Mesenteric fat pad (tissue), 1 donor: Measurements from ENCODE around the gene GP1BB. TPM values are rescaled to one million over a fixed set of nuclear protein-coding genes. Genes with fewer than 3 reads are reported as not detected.

Source experiments
- DNase-seq: peaks from one replicate; pipeline ENCODE4 v3.0.0-alpha.2; 2020; ENCODE audit warnings: low spot score
- total RNA-seq: library from RNA; stranded (reverse); fragmentation: NEBNext Ultra II Directional; extraction: Animal tissue kit (Norgen Biotek cat#: 25700); gene quantifications from one replicate; pipeline ENCODE4 v1.2.1, GENCODE V29; 2021
- donor health status: DM: yes; HTN: yes; CAD: no.

Gene GP1BB
- total RNA-seq, 1 donor from 2014 or later: 1.8 TPM

DNA sequence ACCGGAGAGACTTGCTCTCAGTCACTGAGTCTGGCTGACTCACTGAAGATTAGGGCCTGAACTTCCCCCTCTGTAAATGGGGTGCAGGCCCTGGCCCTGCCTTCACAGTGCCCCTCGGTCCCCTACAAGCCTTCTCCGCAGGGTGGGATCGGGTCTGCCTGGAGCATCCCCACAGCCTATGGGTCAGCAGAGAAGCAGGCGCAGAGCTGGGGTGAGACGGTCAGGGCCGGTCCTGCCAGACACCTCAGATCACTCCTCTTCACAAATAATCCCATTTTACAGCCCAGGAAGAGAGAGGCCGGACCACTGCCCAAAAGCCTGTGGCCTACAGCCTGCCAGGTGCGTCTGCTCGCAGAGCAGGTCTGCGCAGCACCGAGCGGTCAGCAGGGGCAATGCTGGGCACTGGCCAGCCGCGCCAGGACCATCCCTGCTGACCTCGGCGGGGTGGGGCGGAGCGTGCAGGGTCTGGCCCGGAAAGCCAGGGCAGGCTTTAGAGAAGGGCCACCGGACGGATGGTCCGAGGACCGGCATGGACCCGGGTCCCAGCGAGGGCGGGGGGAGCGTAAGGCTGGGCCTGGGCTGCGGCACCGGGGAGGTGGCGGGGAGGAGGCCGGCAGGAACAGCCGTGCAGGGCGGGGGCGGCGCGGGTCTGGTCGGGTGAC lies 9.6 kb upstream of the GP1BB start:
- no peak for DNase-seq

DNA sequence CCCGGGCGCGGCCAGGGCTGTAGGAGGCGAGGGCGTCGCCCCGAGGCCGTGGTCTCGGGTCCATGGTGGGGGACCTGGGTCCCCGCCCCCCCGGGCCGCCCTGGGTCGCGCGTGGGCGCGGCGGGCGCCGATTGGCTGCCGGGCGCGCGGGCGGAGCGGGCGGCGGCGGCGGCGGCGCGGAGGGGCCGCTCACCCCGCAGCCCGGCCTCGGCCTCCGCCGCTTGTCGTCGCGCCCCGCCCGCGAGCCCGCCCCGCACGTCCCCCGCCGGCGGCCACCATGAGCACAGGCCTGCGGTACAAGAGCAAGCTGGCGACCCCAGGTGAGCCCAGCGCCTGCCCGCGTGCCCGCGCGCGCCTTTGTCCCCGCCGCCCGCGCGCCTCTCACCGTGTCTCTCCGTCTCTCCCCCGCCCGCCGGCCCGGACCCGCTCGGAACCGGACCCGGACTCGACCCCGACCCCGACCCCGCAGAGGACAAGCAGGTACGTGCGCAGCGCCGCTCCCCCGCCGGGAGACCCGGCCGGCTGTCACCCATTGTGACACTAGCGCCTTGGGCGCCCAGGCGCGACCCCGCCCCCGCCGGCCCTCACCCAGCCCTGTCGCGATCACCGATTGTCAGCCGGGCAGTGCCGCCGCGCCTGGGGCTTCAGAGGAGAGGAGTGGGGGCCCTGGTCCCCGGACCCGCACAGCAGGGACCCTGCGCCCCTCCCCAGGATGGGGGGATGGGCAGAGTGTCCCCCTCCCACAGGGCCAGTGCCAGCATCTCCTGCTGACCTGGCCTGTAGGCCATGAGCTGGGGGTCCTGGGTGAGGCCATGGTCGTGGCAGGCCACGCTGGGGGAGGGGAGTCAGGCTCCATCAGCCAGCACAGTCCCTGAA lies 8.8 kb upstream of the GP1BB start, which contains the start of gene SEPTIN5:
Gene SEPTIN5, plus strand, starts transcription at position 192 of the 876 bp plus-strand sequence. Its CDS starts 86 bp downstream, at position 278.
- no peak for DNase-seq

DNA sequence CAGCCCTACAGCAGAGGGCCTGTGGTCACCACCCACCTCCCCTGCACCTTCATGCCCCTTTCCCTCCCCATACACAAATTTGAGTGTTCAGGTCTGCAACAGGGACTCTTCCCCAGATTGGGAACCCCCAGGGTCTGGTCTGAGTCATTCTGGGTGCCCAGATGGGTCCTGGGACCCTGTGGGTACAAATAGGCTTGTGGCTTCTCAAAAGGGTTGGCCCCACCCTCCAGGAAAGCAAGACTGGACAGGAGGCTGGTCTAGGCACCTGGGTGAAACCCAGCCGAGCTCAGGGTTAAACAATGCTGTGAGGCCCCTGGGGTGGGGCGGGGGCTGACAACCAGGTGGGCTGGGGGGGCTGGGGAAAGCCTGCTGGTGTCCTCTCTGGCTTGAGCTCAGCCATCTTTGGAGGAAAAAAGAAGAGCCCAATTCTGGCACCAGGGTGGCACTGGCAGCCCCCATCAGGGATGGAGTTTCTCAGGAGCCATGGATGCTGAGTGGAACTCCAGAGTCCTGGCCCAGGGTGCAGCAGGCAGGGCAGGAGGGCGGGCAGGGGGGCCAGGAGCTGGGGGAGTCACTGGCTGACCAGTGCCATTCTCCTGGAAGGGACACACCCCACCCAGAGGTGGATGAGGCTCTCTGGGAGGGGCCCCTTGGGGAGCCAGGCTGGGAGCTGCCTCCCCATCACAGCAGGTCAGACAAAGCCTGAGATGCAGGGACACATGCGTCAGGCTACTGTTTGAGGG lies 8.0 kb upstream of the GP1BB start:
- no peak for DNase-seq

DNA sequence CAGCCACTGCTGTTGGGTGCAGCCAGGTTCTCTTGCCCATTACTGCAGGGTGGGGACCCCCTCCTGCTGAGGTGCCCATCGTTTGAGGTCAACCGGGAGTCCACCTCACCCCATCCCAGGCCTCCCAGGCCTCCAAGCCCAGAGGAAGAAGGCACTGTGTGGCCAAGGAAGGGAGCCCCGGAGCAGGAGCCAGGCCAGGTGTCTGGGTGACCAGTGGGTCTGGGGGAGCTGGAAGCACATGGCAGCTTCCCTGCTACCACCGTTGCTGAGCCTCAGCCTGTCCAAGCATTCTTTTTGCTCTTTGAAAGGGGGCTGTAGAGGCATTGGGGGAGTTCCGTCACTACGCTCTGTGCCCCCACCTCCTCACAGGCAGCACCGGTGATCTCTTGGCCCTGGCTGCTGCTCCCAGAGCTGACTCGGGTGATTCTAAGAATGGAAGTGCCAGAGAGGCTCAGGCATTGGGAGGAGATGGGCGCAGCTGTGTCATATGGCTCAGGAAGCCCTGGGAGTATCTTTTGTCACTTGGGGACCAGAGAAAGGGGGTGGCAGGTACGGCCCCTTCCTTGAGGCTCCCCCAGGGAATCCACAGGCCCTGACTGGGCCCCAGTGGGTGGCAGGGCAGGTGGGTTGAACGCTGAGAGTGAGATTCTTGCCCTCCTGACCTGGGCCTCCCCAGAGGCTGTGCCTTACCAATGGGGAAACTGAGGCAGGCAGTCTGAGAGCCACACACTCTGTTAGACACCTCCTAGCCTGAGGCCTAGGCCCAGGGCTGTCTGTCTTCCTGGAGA lies 7.1 kb upstream of the GP1BB start:
- DNase-seq: no peak

DNA sequence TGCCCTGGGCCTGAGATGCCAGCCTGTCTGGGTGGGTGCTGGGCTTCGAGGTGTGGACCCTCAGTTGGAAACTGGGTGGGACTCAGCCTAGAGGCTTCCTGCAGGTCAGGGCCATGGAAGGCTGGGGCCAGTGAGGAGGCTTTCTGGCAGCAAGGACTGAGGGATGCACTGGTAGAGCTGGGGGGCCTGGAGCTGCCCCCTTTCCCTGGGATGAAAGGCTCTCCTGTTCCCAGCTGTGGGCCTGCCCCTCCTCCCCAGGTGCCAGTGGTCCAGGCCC lies 6.6 kb upstream of the GP1BB start:
- no peak for DNase-seq

DNA sequence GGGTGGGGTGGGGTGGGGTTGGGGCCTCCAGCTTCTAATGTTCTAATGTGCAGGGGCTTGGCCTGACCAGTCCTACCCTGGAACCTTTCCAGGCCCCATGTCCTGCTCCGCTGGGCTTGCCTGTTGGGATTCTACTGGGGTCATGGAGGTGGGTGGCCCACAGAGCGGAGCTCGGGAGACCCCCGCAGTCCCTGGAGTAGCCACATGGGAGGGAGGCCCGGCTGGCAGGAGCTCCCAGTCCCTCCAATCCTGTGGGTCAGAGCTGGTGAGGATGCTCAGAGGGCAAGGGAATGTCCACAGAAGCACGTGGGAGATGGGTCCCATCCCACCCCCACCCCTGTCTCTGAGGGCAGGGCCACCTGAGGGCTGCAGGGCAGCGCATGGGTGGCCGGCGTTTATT lies 6.2 kb upstream of the GP1BB start:
- DNase-seq: no peak

DNA sequence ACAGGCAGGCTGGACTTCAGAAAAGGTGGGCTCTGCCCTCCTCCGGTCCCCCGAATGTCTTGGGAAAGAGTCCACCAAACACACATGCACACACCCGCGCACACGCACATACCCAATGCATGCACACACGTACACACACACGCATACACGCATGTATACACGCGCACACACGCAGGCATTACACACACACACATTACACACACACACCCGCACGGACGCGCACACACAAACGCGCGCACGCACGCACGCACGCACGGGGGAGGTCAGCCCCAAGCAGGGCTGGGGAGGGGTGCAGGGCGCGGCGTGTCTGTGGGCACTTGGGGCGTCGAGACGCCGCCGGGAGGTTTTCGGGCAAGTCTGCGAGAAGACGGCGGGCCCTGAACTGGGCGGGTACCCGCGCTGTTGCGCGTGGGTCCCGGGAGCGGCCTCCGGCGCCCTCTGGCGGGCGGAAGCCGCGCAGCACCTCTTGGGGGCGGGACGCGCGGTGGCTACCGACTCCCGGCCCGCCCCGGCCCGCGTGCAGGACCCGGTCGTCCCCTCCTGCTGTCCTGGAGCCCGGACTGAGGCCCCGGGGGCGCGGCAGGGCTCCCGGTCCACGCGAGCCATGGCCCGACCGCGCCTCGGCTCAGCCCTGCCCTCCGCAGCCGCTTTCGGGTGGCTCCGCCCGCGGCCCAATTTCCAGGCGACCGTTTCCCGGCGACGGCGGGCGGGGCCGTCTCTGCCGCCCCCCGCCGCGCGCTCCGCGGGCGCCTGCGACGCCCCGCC lies 5.5 kb upstream of the GP1BB start:
- DNase-seq: peak; percentile 94

DNA sequence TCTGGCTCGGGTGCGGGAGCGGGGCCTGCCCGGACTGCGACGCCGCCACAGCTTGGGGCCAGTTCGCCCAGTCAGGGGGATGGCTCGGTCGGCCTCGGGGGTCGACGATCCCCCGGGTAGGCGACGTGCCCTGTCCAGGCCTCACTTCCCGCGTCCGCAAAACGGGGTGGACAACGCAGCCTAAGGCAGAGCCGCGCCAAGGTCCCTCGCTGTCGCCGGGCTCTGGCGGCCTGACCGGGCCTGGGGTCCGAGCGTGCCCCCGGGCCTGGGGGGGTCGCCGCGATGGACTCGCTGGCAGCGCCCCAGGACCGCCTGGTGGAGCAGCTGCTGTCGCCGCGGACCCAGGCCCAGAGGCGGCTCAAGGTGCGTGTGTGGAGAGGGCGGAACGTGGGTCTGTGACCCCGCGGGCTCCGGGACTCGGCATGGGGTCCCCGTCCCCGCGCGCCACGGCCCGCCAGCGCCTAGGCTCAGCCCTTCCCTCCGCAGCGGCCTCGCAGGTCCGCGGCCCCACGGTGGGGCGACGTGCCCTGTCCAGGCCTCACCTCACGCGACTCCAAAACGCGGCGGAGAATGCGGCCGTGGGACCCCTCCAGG lies 4.8 kb upstream of the GP1BB start:
- DNase-seq: no peak

DNA sequence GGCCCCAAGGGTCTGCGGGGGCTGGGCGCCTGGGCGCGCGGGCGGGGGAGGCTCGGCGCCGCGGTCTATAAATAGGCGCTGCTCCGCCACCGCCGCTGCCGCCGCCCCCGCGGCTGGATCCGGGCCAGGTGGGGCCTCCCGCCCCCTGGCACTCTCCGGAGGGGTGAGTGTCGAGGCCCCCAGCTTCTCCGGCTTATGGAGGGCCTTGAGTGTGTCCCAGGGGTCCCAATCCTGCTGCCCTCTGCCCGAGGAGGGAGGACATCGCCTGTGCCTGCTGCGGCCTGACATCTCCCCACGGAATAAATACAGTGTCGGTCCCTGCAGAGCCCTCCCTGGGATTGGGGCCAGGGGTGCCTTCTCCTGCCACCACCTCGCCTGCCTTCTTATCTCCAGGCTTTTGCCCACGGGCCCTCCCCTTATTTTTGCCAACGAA lies 4.3 kb upstream of the GP1BB start:
- DNase-seq: no peak

DNA sequence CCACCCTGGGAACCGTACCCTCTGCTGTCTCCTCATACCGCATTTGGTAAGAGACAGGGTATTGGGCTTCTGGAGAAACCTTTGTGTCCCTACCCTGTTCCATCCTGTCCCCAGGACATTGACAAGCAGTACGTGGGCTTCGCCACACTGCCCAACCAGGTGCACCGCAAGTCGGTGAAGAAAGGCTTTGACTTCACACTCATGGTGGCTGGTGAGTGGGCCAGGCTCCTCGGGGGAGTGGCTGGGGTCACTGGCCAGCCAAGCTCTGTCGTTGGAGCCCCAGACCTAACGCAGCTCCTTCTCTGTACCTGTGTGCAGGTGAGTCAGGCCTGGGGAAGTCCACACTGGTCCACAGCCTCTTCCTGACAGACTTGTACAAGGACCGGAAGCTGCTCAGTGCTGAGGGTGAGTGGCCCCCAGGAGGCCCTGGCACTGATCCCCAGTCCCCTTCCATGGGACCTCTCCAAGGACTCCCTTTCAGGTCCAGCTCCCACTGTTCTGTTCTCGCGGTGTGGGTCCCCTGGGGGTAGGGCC lies 3.8 kb upstream of the GP1BB start:
- DNase-seq: no peak

DNA sequence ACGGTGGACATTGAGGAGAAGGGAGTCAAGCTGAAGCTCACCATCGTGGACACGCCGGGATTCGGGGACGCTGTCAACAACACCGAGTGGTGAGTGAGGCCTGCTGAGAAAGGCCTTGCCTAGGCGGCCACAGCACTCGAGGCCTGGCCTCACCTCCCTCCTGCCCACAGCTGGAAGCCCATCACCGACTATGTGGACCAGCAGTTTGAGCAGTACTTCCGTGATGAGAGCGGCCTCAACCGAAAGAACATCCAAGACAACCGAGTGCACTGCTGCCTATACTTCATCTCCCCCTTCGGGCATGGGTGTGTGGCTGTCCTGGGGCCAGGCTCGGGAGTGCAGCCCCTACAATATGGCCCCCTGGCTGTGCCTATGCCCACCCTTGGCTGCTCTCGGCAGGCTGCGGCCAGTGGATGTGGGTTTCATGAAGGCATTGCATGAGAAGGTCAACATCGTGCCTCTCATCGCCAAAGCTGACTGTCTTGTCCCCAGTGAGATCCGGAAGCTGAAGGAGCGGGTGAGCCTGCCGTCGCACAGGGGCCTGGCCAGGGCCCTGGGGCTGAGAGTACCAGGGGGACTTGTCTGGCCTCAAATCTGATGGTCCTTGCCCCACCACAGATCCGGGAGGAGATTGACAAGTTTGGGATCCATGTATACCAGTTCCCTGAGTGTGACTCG lies 3.0 kb upstream of the GP1BB start:
- DNase-seq: no peak

DNA sequence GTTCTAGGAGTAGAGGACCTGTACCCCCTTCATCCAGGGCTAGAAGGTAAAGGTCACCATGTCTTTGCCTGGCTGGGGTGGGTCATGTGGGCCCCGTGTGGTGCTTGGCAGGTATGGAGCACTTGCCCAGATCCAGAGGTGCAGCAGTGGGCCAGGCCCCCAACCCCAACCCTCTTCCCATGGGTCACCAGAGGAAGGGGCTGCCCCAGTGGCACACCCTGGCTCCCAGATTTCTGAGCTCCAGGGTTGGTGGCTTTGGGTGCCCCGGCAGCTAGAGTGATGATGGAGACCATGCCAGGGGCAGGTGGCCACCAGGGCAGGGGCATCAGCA lies 2.4 kb upstream of the GP1BB start:
- DNase-seq: no peak

DNA sequence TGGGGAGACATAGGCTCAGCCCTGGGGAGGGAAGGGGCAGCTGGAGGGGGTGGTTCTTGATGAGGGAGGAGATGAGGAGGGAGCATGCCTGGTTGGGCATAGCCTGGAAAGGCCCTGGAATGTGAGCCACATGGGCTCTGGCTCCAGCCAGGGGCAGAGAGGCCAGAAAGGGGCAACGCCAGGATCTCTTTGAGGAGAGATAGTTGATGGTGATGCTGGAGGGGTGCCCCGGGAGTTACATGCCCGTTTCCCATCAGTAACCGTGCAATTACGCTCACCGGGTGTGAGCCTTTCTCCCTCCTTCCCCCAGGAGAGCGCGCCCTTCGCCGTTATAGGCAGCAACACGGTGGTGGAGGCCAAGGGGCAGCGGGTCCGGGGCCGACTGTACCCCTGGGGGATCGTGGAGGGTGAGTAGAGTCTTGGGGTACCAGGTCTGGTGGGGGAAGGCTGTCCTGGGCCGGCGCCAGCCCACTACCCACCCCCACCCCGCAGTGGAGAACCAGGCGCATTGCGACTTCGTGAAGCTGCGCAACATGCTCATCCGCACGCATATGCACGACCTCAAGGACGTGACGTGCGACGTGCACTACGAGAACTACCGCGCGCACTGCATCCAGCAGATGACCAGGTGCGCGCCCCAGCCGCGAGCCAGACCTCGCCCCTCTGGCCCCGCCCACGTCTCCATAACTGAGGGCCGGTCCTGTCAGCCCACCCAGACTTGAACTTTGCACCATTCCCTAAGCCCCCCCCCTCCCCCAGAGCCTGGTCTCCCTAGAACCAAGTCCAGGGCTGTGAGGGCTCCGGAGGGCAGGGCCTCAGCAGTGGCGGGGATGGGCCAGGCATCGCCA lies 1.8 kb upstream of the GP1BB start:
- DNase-seq: no peak

DNA sequence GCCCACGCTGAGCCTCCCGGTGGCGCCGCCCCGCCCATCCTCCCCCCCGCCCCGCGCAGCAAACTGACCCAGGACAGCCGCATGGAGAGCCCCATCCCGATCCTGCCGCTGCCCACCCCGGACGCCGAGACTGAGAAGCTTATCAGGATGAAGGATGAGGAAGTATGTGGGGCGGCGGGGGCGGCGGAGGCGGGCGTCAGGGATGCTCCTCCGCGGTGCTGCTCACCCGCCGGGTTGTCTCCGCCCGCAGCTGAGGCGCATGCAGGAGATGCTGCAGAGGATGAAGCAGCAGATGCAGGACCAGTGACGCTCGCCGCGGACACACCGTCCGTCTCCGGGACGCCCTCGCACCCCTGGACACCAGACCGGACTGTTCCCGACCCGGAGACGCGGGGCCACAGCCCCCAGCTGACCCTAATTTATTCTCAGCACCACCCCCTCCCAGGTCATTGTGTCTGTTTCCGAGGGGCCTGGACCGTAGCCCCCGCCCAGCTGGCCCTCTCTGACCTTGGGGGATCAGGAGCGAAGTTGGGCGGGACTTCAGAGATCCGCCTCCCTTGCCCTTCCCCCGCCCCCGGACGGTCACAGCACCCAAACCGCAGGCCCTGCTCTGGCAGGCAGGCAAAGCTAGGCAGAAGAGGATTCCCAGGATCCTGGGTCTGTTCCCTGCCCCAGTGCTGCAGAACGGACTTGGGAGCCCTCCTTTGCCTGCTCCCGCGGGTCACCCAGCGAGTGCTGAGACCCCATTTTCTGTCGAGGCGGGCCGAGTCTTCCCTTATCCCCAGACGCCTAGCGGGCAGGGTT lies 959 bp upstream of the GP1BB start:
- no peak for DNase-seq

DNA sequence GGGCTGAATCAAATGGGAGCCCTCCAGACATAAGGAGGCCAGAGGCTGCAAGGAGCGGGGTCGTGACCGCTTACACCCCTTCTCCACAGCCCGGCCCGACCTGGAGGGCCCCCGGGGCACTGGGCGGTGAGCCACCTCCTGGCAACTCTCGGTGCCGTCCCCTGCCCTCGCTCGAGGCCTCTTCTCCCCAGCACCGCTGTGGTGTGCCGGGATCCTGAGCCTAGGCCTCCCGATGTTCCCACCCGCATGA lies 432 bp upstream of the GP1BB start:
- no peak for DNase-seq

DNA sequence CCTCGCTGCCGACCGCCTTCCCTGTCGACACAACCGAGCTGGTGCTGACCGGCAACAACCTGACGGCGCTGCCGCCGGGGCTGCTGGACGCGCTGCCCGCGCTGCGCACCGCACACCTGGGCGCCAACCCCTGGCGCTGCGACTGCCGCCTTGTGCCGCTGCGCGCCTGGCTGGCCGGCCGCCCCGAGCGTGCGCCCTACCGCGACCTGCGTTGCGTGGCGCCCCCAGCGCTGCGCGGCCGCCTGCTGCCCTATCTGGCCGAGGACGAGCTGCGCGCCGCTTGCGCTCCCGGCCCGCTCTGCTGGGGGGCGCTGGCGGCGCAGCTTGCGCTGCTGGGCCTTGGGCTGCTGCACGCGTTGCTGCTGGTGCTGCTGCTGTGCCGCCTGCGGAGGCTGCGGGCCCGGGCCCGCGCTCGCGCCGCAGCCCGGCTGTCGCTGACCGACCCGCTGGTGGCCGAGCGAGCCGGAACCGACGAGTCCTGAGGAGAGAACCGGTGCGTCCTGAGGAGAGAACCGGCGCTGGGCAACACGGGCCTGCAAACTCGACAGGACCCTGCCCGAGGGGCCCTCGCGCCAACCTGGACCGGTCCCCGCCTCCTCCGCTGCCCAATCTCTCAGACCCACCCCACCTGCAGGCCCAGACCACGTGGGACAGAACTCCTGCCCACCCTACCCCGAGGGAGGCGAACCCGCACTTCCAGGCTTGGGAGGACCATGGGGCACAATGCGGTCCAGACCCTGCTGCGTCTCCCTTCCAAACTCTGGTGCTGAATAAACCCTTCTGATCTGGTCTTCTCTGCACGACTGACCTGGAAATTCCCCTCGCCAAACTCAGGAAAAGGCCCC lies 866 bp downstream of the GP1BB start:
- DNase-seq: no peak
